IPS DF 4.7 (cell line): Measurements from ENCODE around the gene UAP1L1.

Experiments used
- DNase-seq: peaks from one replicate; pipeline ENCODE4 v3.0.0-alpha.2; 2013; ENCODE audit warnings: low spot score; ENCODE audit errors: extremely low read depth

Gene UAP1L1

GRCh38 chr9:137042751-137043727, 34.3 kb upstream of the UAP1L1 start:
- no peak for DNase-seq

DNA sequence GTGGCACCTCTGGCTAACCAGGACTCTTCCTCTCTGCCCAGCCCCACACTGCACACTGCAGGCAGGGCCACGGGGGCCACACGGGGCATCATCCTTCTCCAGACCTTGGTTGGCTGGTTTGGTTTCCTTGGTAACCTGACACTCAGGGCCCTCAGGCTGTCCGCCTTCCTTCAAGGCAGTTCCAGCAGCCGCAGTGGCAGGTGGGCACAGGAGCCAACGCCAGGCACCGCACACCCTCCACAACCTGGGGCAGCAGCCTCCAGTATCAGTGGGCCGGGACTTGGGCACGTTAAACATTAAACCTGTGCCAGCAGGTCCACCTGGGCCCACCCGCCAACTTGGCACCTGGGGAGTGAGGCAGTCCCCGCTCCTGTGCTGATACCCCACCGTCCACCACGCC, 33.3 kb upstream of the UAP1L1 start:
- no peak for DNase-seq

DNA sequence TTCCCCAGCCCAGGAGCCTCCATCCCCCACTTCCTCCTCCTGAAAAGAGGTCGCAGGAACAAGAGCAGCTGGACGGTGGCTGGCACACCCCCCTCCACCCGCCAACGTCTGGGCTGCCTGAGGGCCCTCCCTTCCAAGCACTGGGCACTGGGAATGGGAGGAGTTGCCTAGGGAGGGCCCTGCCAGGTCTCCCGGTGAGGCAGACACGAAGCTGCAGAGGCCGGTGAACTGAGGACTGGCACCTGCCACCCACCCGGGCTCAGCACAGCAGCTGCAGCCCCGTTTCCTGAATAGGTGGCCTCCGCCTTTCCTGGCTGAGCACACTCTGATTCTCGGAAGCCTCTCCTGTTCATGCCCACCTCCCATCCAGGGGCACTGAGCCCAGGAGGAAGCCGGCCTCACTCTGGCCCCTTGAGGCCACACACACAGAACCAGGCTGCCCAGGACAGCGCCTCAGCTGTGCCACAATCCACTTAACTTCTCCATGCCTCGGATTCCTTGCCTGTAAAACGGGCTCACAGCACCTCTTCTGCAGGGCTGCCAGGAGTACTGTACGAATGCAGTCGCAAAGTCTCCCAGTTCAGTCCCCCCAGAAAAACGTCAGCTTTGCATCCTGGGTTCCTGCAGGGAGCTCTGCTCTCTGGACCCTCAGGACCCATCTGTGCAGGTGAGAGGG, 32.7 kb upstream of the UAP1L1 start:
- no peak for DNase-seq

DNA sequence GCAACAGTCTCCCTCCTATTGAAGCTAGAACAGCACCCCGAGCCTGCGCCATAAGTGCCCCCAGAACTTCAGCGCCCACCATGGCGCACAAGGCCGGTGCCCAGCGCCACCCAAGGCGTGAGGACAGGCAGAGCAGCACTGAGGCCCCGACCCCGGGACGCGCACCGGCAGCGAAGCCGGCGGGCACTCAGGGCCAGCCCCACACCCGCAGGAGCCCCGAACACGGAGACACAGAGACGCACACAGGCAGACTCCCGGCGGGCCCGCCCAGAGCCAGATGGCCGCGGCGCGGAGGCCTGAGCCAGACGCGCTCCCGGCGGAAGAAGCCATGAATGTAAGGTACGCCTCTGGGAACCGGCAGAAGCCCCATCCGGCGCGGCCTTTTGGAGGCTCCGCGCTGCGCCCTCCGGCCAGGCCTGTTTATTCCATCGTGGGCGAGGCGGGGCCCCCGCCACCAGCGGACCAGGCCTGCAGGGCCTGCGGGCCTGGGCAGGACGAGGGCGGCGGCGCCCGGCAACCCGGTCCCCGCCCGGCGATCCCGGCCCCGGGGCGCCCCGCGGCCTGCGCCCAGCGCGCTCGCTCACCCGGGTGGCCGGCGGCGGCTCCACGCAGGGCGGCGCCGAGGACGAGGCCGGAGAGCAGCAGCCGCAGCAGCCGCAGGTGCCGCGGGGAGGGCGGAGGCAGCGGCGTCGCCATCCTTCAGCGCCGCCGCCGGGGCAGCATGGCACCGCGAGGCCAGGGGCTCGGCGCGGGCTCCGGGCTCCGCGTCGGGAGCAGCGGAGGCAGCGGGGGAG, 31.8 kb upstream of the UAP1L1 start:
- no peak for DNase-seq

- DNase-seq: no peak
Observed at GRCh38 chr9:137046088-137046787, 31.1 kb upstream of the UAP1L1 start, which contains the start of gene NPDC1. NPDC1 (minus strand) TSS chr9:137046177; CDS start chr9:137045989, 188 bp downstream.

GRCh38 chr9:137048655-137049543, 28.4 kb upstream of the UAP1L1 start:
- DNase-seq: no peak

- DNase-seq: no peak
Observed at GRCh38 chr9:137049544-137050449, 27.5 kb upstream of the UAP1L1 start.

GRCh38 chr9:137050570-137050969, 26.7 kb upstream of the UAP1L1 start:
- DNase-seq: no peak

DNA sequence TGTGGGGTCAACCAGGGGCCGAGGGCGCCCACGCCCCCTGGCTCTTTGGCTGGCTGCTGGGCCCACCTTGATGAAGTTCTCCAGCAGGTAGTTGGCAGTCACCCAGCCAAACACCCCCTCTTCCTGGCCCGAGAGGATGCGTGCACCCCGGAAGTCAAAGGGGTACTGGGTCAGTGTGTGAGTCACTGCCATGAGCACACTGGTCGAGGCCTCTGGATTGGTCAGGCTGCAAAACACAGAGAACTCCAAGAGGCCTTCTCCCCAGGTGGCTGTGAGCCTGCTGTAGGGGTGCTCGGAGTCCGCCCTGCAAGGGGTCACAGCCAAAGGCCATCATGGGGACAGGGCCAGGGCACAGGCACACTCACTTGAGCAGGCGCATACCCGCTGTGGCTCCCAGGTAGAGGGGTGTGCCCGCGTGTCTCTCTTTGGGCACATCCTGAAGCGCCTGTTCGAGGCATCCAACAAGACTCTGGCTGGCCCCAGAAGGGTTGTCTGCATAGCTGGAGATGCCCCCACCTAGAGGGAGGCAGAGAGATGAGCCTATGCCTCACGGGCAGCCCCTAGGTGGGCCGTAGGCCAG, 26.1 kb upstream of the UAP1L1 start:
- no peak for DNase-seq

DNA sequence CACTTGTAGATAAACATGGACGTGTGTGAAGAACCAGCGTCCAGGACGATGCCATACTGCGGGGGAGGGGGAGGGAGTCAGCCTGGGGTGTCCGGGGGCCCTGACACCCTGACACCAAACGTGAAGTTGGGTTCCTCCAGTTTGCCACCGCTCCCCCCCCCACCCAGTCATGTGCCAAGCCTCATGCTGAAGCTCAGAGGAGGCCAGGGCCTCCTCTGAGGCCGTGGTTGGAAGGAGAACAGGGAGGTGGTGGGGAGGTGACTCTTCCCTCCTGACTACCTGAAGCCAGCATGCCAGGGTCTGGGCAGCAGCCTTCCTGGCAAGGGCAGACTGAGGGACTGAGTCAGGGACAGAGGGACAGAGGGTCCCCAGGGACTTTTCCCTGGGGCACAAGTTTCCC, 25.0 kb upstream of the UAP1L1 start:
- DNase-seq: no peak

DNA sequence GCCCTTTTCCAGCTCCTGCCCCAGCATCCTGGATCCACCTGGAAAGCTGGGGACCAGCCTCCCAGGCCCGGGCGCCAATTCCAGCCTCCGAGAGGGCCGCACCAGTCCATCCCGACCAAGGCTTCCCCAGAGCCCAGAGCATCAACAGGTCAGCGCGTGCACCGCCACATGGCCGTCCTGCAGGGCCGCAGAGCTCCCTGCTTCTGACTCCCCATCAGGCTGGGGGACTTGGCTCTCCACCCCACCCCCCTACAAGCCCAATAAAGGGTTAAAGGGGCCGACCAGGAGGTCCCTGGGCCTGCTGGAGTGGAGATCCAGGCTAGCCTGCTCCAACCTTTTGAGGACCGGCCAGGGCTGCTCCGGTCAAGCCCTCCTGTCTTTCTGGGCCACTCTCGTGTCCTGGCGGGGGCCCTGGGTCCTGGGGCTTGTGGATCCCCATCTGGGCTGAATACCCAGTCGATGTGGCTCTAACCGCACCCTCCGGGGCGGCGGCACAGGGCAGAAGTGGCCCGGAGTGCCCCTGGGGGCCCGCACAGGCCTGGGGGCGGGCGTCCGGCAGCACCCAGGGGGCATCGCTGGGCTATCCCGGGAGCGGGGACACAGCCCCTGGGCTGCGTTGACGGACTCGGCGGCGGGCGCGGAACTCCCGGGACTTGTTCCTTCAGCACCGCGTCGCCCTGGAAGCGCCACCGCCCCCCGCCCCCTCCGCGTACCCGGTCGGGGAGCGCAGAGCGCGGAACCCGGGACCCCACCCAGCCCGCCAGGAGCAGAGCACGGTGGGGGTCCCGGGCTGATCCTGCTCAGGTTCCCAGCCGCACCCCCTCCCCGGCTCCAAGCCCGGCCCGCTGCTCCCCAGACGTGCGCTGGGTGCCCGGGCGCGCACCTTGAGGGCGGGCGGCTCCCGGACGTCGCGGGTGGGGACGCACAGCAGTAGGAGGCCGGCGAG, 24.0 kb upstream of the UAP1L1 start:
- DNase-seq: no peak

DNA sequence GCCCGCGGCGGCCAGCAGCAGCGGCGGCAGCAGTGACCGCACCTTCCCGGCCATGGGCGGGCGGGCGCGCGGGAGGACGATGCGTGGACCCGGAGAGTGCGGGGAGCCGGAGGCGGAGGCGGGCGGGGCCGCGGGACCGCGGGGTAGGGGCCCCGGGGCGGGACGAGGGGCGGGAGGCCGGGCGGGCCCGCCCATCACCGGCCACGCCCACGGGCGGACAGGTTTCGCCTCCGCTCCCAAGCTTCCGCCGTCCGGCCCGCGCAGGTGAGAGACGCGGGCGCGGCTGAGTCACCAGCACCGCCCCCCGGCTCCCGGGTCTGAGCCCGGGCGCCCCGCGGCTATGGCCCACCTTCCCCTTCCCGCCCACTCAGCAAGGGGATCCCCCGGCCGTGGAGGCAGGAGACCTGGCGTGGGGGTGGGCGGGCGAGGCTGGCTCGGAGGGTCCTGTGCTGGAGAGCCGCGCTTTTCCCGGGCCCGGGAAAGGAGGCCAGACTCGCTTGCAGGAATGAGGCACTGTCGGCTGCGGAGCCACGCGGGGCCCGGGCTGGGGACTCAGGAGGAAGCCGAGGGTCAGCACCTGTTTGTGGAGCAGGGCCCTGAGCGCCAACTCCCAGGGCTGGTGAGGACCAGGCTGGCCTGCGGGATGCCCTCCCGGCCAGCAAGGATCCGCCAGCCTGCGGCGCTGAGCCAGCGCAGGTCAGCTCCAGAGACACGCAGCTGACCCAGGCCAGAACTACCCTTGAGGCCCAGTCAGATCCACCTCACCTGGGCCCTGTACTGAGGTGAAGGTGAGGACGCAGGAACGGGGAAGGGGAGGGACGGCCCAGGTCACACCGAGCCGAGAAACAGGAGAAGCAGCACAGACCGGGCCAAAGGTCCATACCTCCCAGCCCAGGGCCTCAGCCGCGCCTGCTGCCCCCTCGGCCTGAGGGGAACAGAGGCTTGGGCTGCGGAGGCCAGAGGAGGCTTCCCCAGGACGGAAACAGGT, 23.1 kb upstream of the UAP1L1 start, which contains the start of gene ENTPD2:
Gene ENTPD2 (minus strand): TSS at position 118 of the 988 bp plus-strand sequence. CDS start 64 bp downstream, at position 54.
- no peak for DNase-seq

GRCh38 chr9:137054932-137055384, 22.4 kb upstream of the UAP1L1 start:
- no peak for DNase-seq

GRCh38 chr9:137055385-137056364, 21.6 kb upstream of the UAP1L1 start:
- DNase-seq: no peak
